Regular cardiac myocyte (primary cell): Measurements from ENCODE around the gene C4A. TPM values are rescaled to one million over a fixed set of nuclear protein-coding genes. Genes with fewer than 3 reads are reported as not detected.

Experiments used
- total RNA-seq: library from RNA; depleted of rRNA; stranded (reverse); fragments of >200 nt; gene quantifications from 2 replicates; pipeline ENCODE4 v1.2.3, GENCODE V29; 2014

The C4A gene
- 1.2 and 5.1 TPM in 2 replicates for total RNA-seq

DNA sequence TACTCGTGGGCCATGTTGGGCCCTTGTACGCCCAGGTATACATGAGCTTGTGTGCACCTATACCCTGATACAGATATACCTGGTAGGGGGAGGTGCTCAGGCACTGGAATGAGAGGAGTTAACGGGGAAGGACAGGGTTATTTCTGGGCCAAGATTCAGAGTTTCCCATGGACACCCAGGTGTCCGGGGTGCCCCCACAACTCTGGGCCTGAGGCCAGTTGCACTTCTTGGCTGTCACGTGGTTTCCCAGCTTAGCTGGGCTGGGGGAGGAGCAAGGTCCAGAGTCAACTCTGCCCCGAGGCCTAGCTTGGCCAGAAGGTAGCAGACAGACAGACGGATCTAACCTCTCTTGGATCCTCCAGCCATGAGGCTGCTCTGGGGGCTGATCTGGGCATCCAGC, at the start of gene C4A:
Gene C4A, plus strand, starts transcription at position 314 of the 400 bp plus-strand sequence. Its CDS starts 51 bp downstream, at position 365.

DNA sequence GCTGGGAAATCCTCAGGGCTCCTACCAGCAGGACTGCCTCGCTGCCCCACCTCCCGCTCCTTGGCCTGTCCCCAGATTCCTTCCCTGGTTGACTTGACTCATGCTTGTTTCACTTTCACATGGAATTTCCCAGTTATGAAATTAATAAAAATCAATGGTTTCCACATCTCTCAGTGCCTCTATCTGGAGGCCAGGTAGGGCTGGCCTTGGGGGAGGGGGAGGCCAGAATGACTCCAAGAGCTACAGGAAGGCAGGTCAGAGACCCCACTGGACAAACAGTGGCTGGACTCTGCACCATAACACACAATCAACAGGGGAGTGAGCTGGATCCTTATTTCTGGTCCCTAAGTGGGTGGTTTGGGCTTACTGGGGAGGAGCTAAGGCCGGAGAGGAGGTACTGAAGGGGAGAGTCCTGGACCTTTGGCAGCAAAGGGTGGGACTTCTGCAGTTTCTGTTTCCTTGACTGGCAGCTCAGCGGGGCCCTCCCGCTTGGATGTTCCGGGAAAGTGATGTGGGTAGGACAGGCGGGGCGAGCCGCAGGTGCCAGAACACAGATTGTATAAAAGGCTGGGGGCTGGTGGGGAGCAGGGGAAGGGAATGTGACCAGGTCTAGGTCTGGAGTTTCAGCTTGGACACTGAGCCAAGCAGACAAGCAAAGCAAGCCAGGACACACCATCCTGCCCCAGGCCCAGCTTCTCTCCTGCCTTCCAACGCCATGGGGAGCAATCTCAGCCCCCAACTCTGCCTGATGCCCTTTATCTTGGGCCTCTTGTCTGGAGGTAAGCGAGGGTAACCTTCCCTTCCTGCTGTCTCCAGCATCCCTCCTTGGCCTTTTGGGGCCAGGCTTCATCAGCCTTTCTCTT, 36.1 kb upstream of the C4A start, which contains the start of gene CFB:
Gene CFB, plus strand, starts transcription at position 589 of the 863 bp plus-strand sequence. Its CDS starts 127 bp downstream, at position 716.

GRCh38 chr6:31958741-31959739, 22.8 kb upstream of the C4A start, which contains the start of the genes NELFE and SKIC2:
NELFE (minus strand) TSS chr6:31958971; CDS start chr6:31958446, 525 bp downstream.
SKIC2 (plus strand) TSS chr6:31959175; CDS start chr6:31959193, 18 bp downstream.

DNA sequence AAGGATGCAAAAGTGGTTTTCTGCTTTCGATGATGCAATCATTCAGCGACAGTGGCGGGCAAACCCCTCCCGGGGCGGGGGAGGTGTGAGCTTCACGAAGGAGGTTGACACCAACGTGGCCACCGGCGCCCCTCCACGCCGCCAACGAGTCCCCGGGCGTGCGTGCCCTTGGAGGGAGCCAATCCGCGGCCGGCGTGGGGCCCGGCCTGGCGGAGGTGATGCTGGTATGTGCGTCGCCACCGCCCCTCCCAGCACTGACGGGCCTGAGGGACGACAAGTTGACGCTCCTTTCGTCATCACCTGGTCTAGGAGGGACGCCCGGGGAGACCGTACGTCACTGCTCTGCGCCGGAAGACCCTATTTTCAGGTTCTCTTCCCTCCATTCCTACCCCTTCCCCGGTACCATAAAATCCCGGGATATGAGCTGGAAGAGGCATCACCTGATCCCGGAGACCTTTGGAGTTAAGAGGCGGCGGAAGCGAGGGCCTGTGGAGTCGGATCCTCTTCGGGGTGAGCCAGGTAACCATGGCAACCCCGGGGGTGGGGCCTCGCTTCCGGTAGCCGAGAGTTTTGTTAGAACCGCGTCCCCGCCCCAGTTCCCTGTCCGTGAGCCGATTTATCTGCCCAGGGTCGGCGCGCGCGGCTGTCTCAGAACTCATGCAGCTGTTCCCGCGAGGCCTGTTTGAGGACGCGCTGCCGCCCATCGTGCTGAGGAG, 9.7 kb upstream of the C4A start, which contains the start of gene DXO:
Gene DXO, minus strand, starts transcription at position 146 of the 716 bp plus-strand sequence. CDS start 463 bp downstream, outside the sequence.

GRCh38 chr6:32014547-32014946, 32.7 kb downstream of the C4A start, which contains the start of gene C4B:
C4B (plus strand) TSS chr6:32014795; CDS start chr6:32014846, 51 bp downstream.

DNA sequence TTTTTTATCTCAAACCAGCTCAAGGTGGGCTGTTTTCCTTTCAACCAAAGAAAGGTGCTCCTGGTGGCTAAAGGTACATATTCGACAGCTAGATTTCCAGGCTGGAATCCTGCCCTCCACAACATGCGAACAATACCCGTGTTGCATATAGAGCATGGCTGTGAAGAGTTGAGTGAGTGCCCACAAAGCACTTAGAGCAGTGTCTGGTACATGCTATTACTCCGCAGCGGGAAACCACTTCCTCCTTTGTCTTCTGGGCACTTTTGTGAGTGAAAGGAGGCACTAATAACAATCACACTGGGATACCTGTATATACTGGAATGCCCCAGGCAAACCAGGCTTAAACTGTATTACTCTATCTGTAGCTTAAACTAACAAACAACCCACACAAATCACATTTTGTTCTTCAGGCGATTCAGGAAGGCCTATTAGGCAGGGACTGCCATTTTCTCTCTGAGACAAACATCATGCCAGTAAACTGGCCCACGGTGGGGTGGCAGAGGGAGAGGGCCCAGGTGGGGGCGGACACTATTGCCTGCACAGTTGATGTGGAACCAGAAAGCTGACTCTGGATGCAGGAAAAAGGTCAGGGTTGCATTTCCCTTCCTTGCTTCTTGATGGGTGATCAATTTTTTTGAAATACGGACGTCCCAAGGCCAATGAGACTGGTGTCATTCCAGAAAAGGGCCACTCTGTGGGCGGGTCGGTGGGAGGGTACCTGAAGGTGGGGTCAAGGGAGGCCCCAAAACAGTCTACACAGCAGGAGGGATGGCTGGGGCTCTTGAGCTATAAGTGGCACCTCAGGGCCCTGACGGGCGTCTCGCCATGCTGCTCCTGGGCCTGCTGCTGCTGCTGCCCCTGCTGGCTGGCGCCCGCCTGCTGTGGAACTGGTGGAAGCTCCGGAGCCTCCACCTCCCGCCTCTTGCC, 56.0 kb downstream of the C4A start, which contains the start of gene CYP21A2:
Gene CYP21A2, plus strand, starts transcription at position 818 of the 927 bp plus-strand sequence. Its CDS starts 8 bp downstream, at position 826.

Other genes with a start within 250 kb of the C4A start
- gene CLIC1, start 245.5 kb upstream of the C4A start, total RNA-seq: 711 and 1,283 TPM in 2 replicates
- 4.4 and 5.4 TPM in 2 replicates for gene MSH5, start 242.1 kb upstream of the C4A start, total RNA-seq
- gene SAPCD1, start 219.4 kb upstream of the C4A start, total RNA-seq: 0.19 and 0.85 TPM in 2 replicates
- gene VWA7, start 204.7 kb upstream of the C4A start, total RNA-seq: under 0.01 TPM in 1 of 2 replicates, not detected in the other
- 32.4 and 91.3 TPM in 2 replicates for gene VARS1, start 186.3 kb upstream of the C4A start, total RNA-seq
- 18.0 and 46.2 TPM in 2 replicates for gene LSM2, start 175.1 kb upstream of the C4A start, total RNA-seq
- gene HSPA1L, start 166.8 kb upstream of the C4A start, total RNA-seq: 1.3 and 2.8 TPM in 2 replicates
- gene HSPA1A, start 166.5 kb upstream of the C4A start, total RNA-seq: 87.9 and 192 TPM in 2 replicates
- gene HSPA1B, start 154.3 kb upstream of the C4A start, total RNA-seq: 119 and 235 TPM in 2 replicates
- 51.4 and 93.9 TPM in 2 replicates for gene NEU1, start 119.2 kb upstream of the C4A start, total RNA-seq
- gene SLC44A4, start 103.1 kb upstream of the C4A start, total RNA-seq: not detected in 2 replicates
- gene EHMT2, start 84.4 kb upstream of the C4A start, total RNA-seq: 50.2 and 55.2 TPM in 2 replicates
- gene ZBTB12, start 80.0 kb upstream of the C4A start, total RNA-seq: 4.2 and 4.6 TPM in 2 replicates
- 0.38 and 6.8 TPM in 2 replicates for gene C2, start 54.3 kb upstream of the C4A start, total RNA-seq
- 5.8 and 65.1 TPM in 2 replicates for gene CFB, start 36.0 kb upstream of the C4A start, total RNA-seq
- 79.5 and 180 TPM in 2 replicates for gene NELFE, start 23.1 kb upstream of the C4A start, total RNA-seq
- gene SKIC2, start 22.9 kb upstream of the C4A start, total RNA-seq: 70.5 and 74.2 TPM in 2 replicates
- gene DXO, start 9.9 kb upstream of the C4A start, total RNA-seq: 11.9 and 14.7 TPM in 2 replicates
- gene C4B, start 32.7 kb downstream of the C4A start, total RNA-seq: 1.9 and 4.5 TPM in 2 replicates
- 0.19 TPM in 1 of 2 replicates, not detected in the other for gene CYP21A2, start 56.4 kb downstream of the C4A start, total RNA-seq
- 3.6 and 10.4 TPM in 2 replicates for gene TNXB, start 127.3 kb downstream of the C4A start, total RNA-seq
- gene ATF6B, start 146.2 kb downstream of the C4A start, total RNA-seq: 6.7 and 14.9 TPM in 2 replicates
- 5.0 and 5.9 TPM in 2 replicates for gene FKBPL, start 148.2 kb downstream of the C4A start, total RNA-seq
- gene PRRT1, start 169.9 kb downstream of the C4A start, total RNA-seq: 0.28 TPM in 1 of 2 replicates, not detected in the other
- 10.2 and 49.3 TPM in 2 replicates for gene PPT2, start 172.1 kb downstream of the C4A start, total RNA-seq
- gene EGFL8, start 182.5 kb downstream of the C4A start, total RNA-seq: 0.58 and 1.4 TPM in 2 replicates
- 17.8 and 20.3 TPM in 2 replicates for gene AGPAT1, start 194.0 kb downstream of the C4A start, total RNA-seq
- gene RNF5, start 196.3 kb downstream of the C4A start, total RNA-seq: 35.5 and 41.0 TPM in 2 replicates
- gene AGER, start 202.2 kb downstream of the C4A start, total RNA-seq: 0.56 and 0.58 TPM in 2 replicates
- gene PBX2, start 208.1 kb downstream of the C4A start, total RNA-seq: 28.8 and 35.5 TPM in 2 replicates
- gene GPSM3, start 210.6 kb downstream of the C4A start, total RNA-seq: 1.5 and 1.7 TPM in 2 replicates
- 0.85 and 1.5 TPM in 2 replicates for gene NOTCH4, start 242.0 kb downstream of the C4A start, total RNA-seq